IMR-90 (cell line): Measurements from ENCODE around the gene BLNK. TPM values are rescaled to one million over a fixed set of nuclear protein-coding genes. Genes with fewer than 3 reads are reported as not detected.
"Not testable (repeated sequence)": the region's sequence is repeated elsewhere in the genome, so short reads cannot be mapped to it uniquely, and the experiment has no call there.

Experiments
- ATAC-seq: fragments of 200-7000 bp; cut with Tn5 transposase; 2 replicates; pipeline ENCODE4 v1.9.1; 2020; ENCODE audit warnings: low read depth, mild to moderate bottlenecking, moderate library complexity
- BruUV-seq: library from RNA; stranded (reverse); fragments of 400-500 nt; replicated peaks from 2 replicates; lab custom pipeline; 2021; lab: Mats Ljungman, UMichigan
- CTCF ChIA-PET: fragments of 300-600 bp; formaldehyde crosslinking; extraction: SDS; loops from one replicate; lab custom pipeline; 2021; ENCODE audit warnings: antibody characterized with exemption; lab: Yijun Ruan, JAX
- POLR2A ChIA-PET: fragments of 300-600 bp; sonication (Branson Sonifier 250); formaldehyde crosslinking; loops from one replicate; lab custom pipeline; 2022; ENCODE audit warnings: antibody characterized with exemption; ENCODE audit not compliant: unreplicated experiment; lab: Charles Lee
- DNase-seq: peaks from one replicate; pipeline ENCODE4 v3.0.0; 2013
- H2AFZ ChIP-seq: replicated peaks from 2 replicates; pipeline ENCODE3; 2013; ENCODE audit warnings: low read length, mild to moderate bottlenecking; ENCODE audit not compliant: poor library complexity
- H2AK5ac ChIP-seq: 2 replicates; pipeline ENCODE4 v1.6.1; 2013; ENCODE audit warnings: low read depth, low read length, inconsistent platforms
- H2AK9ac ChIP-seq: replicated peaks from 2 replicates; pipeline ENCODE3; 2013; ENCODE audit warnings: mild to moderate bottlenecking, low read depth, low read length, moderate library complexity; ENCODE audit not compliant: poor library complexity
- H2BK120ac ChIP-seq: 2 replicates; pipeline ENCODE4 v1.6.1; 2013; ENCODE audit warnings: low read depth, low read length, inconsistent platforms
- H2BK15ac ChIP-seq: 3 replicates; pipeline ENCODE4 v1.6.1; 2013; ENCODE audit warnings: low read depth, low read length, inconsistent platforms
- H2BK20ac ChIP-seq: 2 replicates; pipeline ENCODE4 v1.6.1; 2013; ENCODE audit warnings: low read depth, mild to moderate bottlenecking, inconsistent platforms, low read length, moderate library complexity
- H2BK5ac ChIP-seq: 2 replicates; pipeline ENCODE4 v1.6.1; 2013; ENCODE audit warnings: mild to moderate bottlenecking, low read depth, low read length, inconsistent platforms; ENCODE audit not compliant: poor library complexity, severe bottlenecking
- H3K14ac ChIP-seq: replicated peaks from 2 replicates; pipeline ENCODE4 v1.6.1; 2013; ENCODE audit warnings: low read depth, low read length, inconsistent platforms
- H3K18ac ChIP-seq: 2 replicates; pipeline ENCODE4 v1.6.1; 2013; ENCODE audit warnings: low read depth, low read length, control low read depth
- H3K23ac ChIP-seq: 2 replicates; pipeline ENCODE4 v1.6.1; 2013; ENCODE audit warnings: low read depth, low read length, inconsistent platforms
- H3K27ac ChIP-seq: 2 replicates; pipeline ENCODE4 v1.5.1; 2013; ENCODE audit warnings: mild to moderate bottlenecking, control low read depth, low read length; ENCODE audit not compliant: insufficient read depth
- H3K27me3 ChIP-seq: 2 replicates; pipeline ENCODE4 v1.6.1; 2013; ENCODE audit warnings: low read length; ENCODE audit not compliant: control insufficient read depth, insufficient read depth
- H3K36me3 ChIP-seq: 2 replicates; pipeline ENCODE4 v1.6.1; 2013; ENCODE audit warnings: low read length, mixed read lengths; ENCODE audit not compliant: control insufficient read depth, insufficient read depth
- H3K4ac ChIP-seq: 2 replicates; pipeline ENCODE4 v1.6.1; 2013; ENCODE audit warnings: low read depth, low read length, inconsistent platforms
- H3K4me1 ChIP-seq: 2 replicates; pipeline ENCODE4 v1.6.1; 2013; ENCODE audit warnings: low read length, mixed read lengths; ENCODE audit not compliant: control insufficient read depth, insufficient read depth
- H3K4me2 ChIP-seq: 2 replicates; pipeline ENCODE4 v1.6.1; 2013; ENCODE audit warnings: low read depth, mild to moderate bottlenecking, control low read depth, low read length, moderate library complexity
- H3K4me3 ChIP-seq: 2 replicates; pipeline ENCODE4 v1.5.1; 2013; ENCODE audit warnings: low read depth, mild to moderate bottlenecking, control low read depth, low read length, moderate library complexity; ENCODE audit not compliant: insufficient read depth
- H3K56ac ChIP-seq: 2 replicates; pipeline ENCODE4 v1.6.1; 2013; ENCODE audit warnings: low read length, inconsistent platforms; ENCODE audit not compliant: insufficient read depth; ENCODE audit errors: extremely low read depth
- H3K79me1 ChIP-seq, 2 experiments: 2 replicates each; pipeline ENCODE4 v1.6.1; 2013; ENCODE audit warnings: low read length in 2 of 2, inconsistent platforms in 1 of 2, low read depth in 1 of 2
- H3K9ac ChIP-seq: 2 replicates; pipeline ENCODE4 v1.6.1; 2013; ENCODE audit warnings: low read depth, low read length, control low read depth
- H3K9me1 ChIP-seq: 2 replicates; pipeline ENCODE4 v1.6.1; 2013; ENCODE audit warnings: low read length, inconsistent platforms; ENCODE audit not compliant: insufficient read depth
- H3K9me3 ChIP-seq: 2 replicates; pipeline ENCODE4 v1.6.1; 2013; ENCODE audit warnings: low read length; ENCODE audit not compliant: control insufficient read depth, insufficient read depth
- H4K20me1 ChIP-seq: 2 replicates; pipeline ENCODE4 v1.6.1; 2013; ENCODE audit warnings: low read length, inconsistent platforms; ENCODE audit not compliant: insufficient read depth
- H4K5ac ChIP-seq: 2 replicates; pipeline ENCODE4 v1.6.1; 2013; ENCODE audit warnings: mild to moderate bottlenecking, low read depth, low read length, control low read depth
- H4K8ac ChIP-seq, 2 experiments: 2 replicates each; pipeline ENCODE4 v1.6.1; 2013; ENCODE audit warnings: low read depth in 2 of 2, low read length in 2 of 2, control low read depth in 1 of 2, inconsistent platforms in 1 of 2
- H4K91ac ChIP-seq: 2 replicates; pipeline ENCODE4 v1.6.1; 2013; ENCODE audit warnings: low read depth, low read length, inconsistent platforms; ENCODE audit not compliant: insufficient read depth
- CEBPB ChIP-seq: IDR thresholded peaks from 2 replicates; pipeline ENCODE4 v1.6.1; 2012; ENCODE audit warnings: low read depth, low read length, improper control_type of control experiment
- MAZ ChIP-seq: IDR thresholded peaks from 2 replicates; pipeline ENCODE4 v1.6.1; 2012; ENCODE audit warnings: low read depth, mild to moderate bottlenecking, low read length, improper control_type of control experiment, moderate library complexity, borderline replicate concordance
- MXI1 ChIP-seq: IDR thresholded peaks from 2 replicates; pipeline ENCODE4 v1.6.1; 2012; ENCODE audit warnings: low read depth, mild to moderate bottlenecking, low read length, moderate library complexity, borderline replicate concordance
- POLR2A ChIP-seq: IDR thresholded peaks from 2 replicates; pipeline ENCODE4 v1.6.1; 2012; ENCODE audit warnings: mild to moderate bottlenecking, low read depth, low read length
- RCOR1 ChIP-seq: IDR thresholded peaks from 2 replicates; pipeline ENCODE4 v1.6.1; 2012; ENCODE audit warnings: mild to moderate bottlenecking, low read length, improper control_type of control experiment; ENCODE audit not compliant: insufficient replicate concordance
- SMC3 ChIP-seq: fragments of 150-350 bp; IDR thresholded peaks from 2 replicates; pipeline ENCODE4 v1.6.1; 2016; ENCODE audit warnings: low read depth, mild to moderate bottlenecking, antibody characterized with exemption, low read length, moderate library complexity
- WGBS, 2 experiments: methylation state at CpG; one replicate each; pipeline versions ENCODE4 v1.1.5 to v1.1.7; 2013; ENCODE audit warnings: missing lambda C conversion rate in 2 of 2; ENCODE audit not compliant: insufficient read length in 1 of 2; ENCODE audit errors: extremely low coverage in 2 of 2; 5-methylcytosine and 5-hydroxymethylcytosine counted together
- dilution Hi-C: fragments of 300-500 bp; cut with HindIII; formaldehyde crosslinking; loops from one replicate; pipeline ENCODE4 v1.14.3; 2018; ENCODE audit warnings: low sequenced_read_pairs; ENCODE audit not compliant: unreplicated experiment
- in situ Hi-C: fragments of 300-500 bp; cut with MboI; formaldehyde crosslinking; loops from 3 replicates; pipeline ENCODE4 v1.14.3; 2019; ENCODE audit warnings: low sequenced_read_pairs, inconsistent platforms, mixed read lengths
- intact Hi-C: fragments of 100-400 bp; cut with micrococcal nuclease; formaldehyde crosslinking; loops from 2 replicates; pipeline ENCODE4 v1.10.0; 2022
- polyA plus RNA-seq, 3 experiments: library from polyadenylated mRNA; depleted of rRNA; stranded (reverse); fragments of >200 nt; gene quantifications; 2 replicates each; pipeline ENCODE4 v1.2.3, GENCODE V29; 2012; ENCODE audit warnings: low replicate concordance in 1 of 3
- total RNA-seq: library from RNA; depleted of rRNA; stranded (reverse); fragments of >200 nt; gene quantifications from 2 replicates; pipeline ENCODE4 v1.2.3, GENCODE V29; 2012
- TF ChIP-seq, protein P1 (sequence below): conservative IDR thresholded peaks from 2 replicates; pipeline ENCODE4 v1.5.1; 2012; ENCODE audit warnings: mild to moderate bottlenecking, low read depth, low read length, improper control_type of control experiment

The BLNK gene
- total and polyA plus RNA-seq, 2 of the 4 experiments (the other 2 are of a cell fraction): not detected

DNA sequence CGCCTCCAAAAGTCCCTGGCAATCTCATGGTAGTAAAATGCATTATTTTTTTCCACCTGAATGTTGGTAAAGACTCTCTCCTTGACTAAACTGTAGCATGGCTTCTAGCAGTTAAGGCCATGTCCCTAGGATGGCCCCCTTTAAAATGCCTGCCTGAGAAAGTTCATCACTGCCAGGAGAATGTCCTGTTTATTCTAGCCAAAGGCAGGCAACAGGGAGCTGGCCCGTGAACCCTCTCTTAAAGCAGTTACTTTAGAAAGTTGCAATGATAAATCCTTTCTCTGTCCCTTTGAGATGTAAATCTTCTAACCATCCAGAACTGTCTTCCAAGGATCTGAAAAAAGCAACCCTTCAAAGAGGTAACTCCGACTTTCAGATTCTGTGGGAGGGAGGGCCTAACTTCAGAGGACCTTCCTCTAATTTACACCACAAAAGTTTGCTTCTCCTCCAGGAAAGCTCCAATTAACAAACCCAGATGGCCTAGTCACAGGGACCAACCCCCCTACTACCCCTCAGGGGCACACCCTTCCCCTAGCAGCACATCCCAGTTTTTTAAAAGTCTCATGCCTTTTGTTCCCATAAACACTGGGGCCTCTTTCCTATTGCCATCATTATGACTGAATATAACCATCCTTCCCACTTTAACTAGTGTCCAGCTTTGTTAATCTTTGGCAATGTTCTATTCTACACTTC, 38.4 kb upstream of the BLNK start:
- no peak overlapping the region for H2BK120ac ChIP-seq
- H3K27ac ChIP-seq: no peak overlapping the region
- DNase-seq (no peak), ATAC-seq (no peak)
- H3K27me3 ChIP-seq: no peaks in the 10 kb centered on the region
- no peak overlapping the region for H4K91ac ChIP-seq
- no peak overlapping the region for H2BK5ac ChIP-seq
- no peaks in the 10 kb centered on the region for H3K9me3 ChIP-seq
- no peak overlapping the region for H2AK5ac ChIP-seq
- in situ Hi-C loops (no loop called here), intact Hi-C loops (no loop called here), dilution Hi-C loops (no loop called here)
- no CpG with 5 or more reads among the region's 3 CpGs for WGBS, 2 experiments
- no peak overlapping the region for H3K4me2 ChIP-seq
- H4K5ac ChIP-seq: no peak overlapping the region
- no peaks in the 10 kb centered on the region for H3K9me1 ChIP-seq
- no peak overlapping the region for H3K56ac ChIP-seq
- no peak overlapping the region for H2BK15ac ChIP-seq
- POLR2A ChIA-PET: no interaction called here
- H4K8ac ChIP-seq: no peak overlapping the region
- H3K23ac ChIP-seq: no peak overlapping the region
- H3K4ac ChIP-seq: no peak overlapping the region
- CTCF ChIA-PET: no interaction called here
- no peak overlapping the region for H2BK20ac ChIP-seq
- H2AFZ ChIP-seq: no peak overlapping the region
- no peak overlapping the region for H3K9ac ChIP-seq
- H3K79me1 ChIP-seq: no peaks in the 10 kb centered on the region
- H2AK9ac ChIP-seq: no peak overlapping the region
- H4K20me1 ChIP-seq: no peaks in the 10 kb centered on the region
- no peaks in the 10 kb centered on the region for H3K36me3 ChIP-seq
- no TSS peak for BruUV-seq
- H3K14ac ChIP-seq: no peak overlapping the region
- no peaks in the 10 kb centered on the region for H3K4me1 ChIP-seq
- TF ChIP-seq MXI1: no peak
- TF ChIP-seq CEBPB: no peak
- TF ChIP-seq, protein P1, sequence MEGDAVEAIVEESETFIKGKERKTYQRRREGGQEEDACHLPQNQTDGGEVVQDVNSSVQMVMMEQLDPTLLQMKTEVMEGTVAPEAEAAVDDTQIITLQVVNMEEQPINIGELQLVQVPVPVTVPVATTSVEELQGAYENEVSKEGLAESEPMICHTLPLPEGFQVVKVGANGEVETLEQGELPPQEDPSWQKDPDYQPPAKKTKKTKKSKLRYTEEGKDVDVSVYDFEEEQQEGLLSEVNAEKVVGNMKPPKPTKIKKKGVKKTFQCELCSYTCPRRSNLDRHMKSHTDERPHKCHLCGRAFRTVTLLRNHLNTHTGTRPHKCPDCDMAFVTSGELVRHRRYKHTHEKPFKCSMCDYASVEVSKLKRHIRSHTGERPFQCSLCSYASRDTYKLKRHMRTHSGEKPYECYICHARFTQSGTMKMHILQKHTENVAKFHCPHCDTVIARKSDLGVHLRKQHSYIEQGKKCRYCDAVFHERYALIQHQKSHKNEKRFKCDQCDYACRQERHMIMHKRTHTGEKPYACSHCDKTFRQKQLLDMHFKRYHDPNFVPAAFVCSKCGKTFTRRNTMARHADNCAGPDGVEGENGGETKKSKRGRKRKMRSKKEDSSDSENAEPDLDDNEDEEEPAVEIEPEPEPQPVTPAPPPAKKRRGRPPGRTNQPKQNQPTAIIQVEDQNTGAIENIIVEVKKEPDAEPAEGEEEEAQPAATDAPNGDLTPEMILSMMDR: no peak
- no peak for TF ChIP-seq SMC3
- no peak for TF ChIP-seq RCOR1
- no peak for TF ChIP-seq MAZ
- no peak for TF ChIP-seq POLR2A
- H3K4me3 ChIP-seq: no peak overlapping the region
- H3K18ac ChIP-seq: no peak overlapping the region

GRCh38 chr10:96308854-96309253, 37.5 kb upstream of the BLNK start:
- BruUV-seq, H2AK9ac ChIP-seq, H4K5ac ChIP-seq, H2BK20ac ChIP-seq, H3K79me1 ChIP-seq, H2AK5ac ChIP-seq, in situ Hi-C loops, H3K4ac ChIP-seq, H4K20me1 ChIP-seq, H3K4me3 ChIP-seq, H3K14ac ChIP-seq, H3K27ac ChIP-seq, H3K9me3 ChIP-seq, H3K23ac ChIP-seq, POLR2A ChIA-PET, H2BK15ac ChIP-seq, DNase-seq, H2AFZ ChIP-seq, H2BK5ac ChIP-seq, H3K9me1 ChIP-seq, H3K4me2 ChIP-seq, intact Hi-C loops, CTCF ChIA-PET, H3K4me1 ChIP-seq, H2BK120ac ChIP-seq, H4K8ac ChIP-seq, H3K9ac ChIP-seq, H3K27me3 ChIP-seq, H3K36me3 ChIP-seq, ATAC-seq, dilution Hi-C loops, H4K91ac ChIP-seq, H3K18ac ChIP-seq, H3K56ac ChIP-seq: not testable (repeated sequence)
- WGBS, 2 experiments: 7% methylated on average over 3 of the region's 4 CpGs; no CpG with 5 or more reads in 1 of the 2 experiments
